HG02885 (cell line): ENCODE results near the gene ATXN2.
"Not testable (repeated sequence)": the region's sequence is repeated elsewhere in the genome, so short reads cannot be mapped to it uniquely, and the experiment has no call there.

Experiments
- ATAC-seq: cut with Tn5 transposase; IDR thresholded peaks from one replicate; pipeline ENCODE4 v1.9.1; 2021; ENCODE audit warnings: mild to moderate bottlenecking; ENCODE audit not compliant: unreplicated experiment, poor library complexity

Gene ATXN2

DNA sequence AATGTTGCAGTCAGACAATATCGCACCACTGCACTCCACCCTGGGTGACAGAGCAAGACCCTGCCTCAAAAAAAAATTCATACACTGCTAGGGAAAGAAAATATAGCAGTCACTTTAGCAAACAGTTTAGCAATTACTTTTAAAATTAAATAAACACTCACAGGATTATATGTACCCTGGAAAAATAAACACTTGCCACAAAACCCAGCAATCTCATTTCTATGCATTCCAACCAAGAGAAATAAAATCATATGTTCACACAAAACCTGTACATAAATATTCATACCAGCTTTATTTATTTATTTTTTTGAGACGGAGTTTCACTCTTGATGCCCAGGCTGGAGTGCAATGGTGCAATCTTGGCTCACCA lies 20.2 kb downstream of the ATXN2 start:
- no peak for ATAC-seq

DNA sequence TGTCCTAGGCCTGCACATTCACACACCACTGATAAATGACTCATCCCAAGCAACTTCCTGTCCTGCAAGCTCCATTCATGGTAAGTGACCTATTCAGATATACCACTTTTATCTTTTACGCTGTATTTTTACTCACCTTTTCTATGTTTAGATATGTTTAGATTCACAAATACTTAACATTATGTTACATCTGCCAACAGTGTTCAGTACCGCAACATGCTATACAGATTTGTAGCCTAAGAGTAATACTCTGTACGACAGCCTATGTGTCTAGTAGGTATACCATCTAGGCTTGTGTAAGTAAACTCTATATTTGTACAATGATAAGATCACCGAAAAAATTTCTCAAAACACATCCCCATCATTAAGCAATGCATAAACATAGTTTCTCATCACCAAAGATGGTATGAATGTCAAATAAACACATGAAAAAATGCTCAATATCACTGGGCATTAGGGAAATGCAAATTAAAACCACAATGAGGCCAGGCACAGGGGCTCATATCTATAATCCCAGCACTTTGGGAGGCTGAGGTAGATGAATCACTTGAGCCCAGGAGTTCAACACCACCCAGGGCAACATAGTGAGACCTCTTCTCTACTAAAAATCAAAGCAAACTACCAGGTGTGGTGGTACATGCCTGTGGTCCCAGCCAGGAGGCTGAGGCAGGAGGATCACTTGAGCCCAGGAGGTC lies 20.7 kb downstream of the ATXN2 start:
- no peak for ATAC-seq

GRCh38 chr12:111574797-111575443 lies 24.2 kb downstream of the ATXN2 start:
- no peak for ATAC-seq

DNA sequence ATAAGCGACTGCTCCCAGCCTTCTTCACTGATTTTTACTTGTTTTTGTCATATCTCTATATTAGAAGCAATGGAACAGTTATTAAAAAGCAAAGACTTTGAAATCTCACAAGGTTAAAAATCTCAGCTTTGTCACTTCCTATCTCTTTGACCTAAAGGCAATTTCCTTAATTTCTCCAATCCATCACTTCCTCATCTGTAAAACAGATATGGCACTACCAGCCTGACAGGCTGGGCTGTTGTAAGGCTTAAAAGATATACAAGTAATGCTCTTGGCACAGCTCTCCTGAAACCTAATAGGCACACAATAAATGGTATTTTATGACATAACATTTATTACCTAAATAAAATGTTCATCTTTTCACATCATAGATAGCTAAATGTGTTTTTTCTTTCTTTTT lies 25.6 kb downstream of the ATXN2 start:
- no peak for ATAC-seq

GRCh38 chr12:111570084-111570961 lies 28.8 kb downstream of the ATXN2 start:
- ATAC-seq: no peak

DNA sequence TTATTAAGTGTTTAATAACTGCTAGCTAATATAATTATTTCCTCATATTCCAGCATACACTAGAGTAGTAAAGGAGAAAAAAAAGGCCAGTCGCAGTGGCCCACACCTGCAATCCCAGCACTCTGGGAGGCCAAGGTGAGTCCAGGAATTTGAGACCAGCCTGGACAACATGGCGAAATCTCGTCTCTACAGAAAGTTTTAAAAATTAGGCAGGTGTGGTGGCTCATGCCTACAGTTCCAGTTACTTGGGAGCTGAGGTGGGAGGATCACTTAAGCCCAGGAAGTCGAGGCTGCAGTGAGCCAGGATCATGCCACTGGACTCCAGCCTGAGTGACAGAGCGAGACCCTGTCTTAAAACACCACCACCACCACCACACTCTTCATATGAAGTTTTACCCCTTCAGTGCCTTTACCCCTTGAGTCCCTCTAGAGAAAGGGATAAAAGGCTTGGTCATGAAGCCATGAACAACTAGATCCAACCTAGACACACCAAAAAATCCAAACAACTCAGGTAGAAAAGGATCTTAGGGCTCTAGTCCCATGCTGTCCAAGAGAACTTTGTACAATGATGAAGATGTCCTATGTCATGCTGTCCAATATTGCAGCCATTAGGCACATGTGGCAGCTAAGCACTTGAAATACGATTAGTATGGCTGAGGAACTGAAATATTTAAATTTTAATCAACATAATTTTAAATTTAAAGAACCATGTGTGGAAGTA lies 29.6 kb downstream of the ATXN2 start:
- no peak for ATAC-seq

GRCh38 chr12:111560844-111561243 lies 38.3 kb downstream of the ATXN2 start:
- not testable (repeated sequence) for ATAC-seq

GRCh38 chr12:111558107-111558376 lies 41.1 kb downstream of the ATXN2 start:
- ATAC-seq: no peak

- no peak for ATAC-seq
These were observed 41.6 kb downstream of the ATXN2 start for GRCh38 chr12:111557271-111558106.

DNA sequence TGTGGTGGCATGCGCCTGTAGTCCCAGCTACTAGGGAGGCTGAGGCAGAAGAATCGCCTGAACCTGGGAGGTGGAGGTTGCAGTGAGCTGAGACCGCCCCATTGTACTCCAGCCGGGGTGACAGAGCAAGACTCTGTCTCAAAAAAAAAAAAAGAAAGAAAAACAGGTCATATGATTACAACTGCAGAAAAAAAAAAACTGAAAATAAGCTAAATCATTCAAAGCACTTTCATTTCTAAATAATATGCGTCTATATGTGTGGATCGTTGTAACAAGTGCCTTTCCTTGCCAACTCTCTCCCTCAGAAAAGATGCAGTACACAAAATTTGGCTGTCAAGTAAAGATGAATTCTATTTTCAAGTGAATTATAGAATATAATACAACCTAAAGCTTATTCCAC lies 42.4 kb downstream of the ATXN2 start:
- no peak for ATAC-seq

GRCh38 chr12:111555313-111555712 lies 43.8 kb downstream of the ATXN2 start:
- ATAC-seq: not testable (repeated sequence)

DNA sequence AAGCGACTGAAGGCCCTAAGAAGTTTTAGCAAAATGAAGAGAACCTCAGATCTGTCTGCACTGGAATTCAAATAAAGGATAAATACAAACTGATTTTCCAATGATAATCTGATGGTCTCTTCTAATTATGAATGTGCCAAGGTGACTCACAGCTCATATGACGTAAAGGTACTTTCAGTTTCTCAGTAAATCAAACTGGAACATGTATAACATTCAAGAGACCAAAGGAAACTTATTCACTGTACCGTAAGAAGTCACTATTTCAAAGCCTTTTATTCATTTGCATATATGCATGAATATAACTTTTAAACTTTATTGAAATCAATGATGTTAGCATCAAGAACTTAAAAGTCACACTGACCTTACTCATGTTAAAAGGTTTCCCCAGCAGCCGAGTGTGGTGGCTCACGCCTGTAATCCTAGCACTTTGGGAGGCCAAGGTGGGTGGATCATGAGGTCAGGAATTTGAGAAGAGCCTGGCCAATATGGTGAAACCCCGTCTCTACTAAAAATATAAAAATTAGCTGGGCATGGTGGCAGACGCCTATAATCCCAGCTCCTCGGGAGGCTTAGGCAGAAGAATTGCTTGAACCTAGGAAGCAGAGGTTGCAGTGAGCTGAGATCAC lies 52.2 kb downstream of the ATXN2 start:
- no peak for ATAC-seq

DNA sequence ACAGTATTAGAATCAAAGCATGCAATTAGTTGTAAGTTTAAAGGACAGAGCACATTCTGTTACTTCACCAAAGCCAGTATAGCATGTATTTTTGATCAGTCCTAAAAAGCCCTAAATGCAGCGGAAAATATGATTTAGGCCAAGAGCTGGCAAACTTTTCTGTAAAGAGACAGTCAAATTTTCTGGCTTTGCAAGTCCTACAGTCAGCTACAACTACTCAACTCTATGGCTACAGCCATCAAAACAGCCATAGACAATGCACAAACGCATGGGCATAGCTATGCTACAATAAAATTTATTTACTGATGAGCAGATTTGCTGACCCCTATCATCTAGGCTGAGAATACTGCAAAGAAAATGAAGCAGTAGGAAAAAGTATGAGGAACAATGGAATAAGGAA lies 52.9 kb downstream of the ATXN2 start:
- ATAC-seq: no peak

- no peak for ATAC-seq
These were observed 55.1 kb downstream of the ATXN2 start for GRCh38 chr12:111544032-111544431.

DNA sequence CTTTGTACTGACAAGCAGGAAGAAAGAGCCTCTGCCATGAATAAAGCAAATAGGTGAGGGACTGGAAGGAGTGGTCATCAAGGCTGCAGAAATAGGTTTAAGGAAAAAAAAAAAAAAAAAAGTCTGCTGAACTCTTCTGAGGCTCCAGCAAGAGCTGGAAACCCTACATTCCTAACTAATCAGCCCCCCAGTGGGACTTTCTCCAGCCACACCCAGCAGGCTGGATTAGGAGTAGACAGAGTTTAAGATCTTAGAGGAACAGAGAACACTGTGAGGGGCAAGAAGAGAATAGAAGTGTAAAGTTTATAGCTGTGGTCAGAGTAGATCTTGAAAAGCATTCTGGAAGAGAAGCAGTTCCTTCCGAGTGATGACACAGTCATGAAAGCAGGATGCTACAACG lies 66.4 kb downstream of the ATXN2 start:
- no peak for ATAC-seq

DNA sequence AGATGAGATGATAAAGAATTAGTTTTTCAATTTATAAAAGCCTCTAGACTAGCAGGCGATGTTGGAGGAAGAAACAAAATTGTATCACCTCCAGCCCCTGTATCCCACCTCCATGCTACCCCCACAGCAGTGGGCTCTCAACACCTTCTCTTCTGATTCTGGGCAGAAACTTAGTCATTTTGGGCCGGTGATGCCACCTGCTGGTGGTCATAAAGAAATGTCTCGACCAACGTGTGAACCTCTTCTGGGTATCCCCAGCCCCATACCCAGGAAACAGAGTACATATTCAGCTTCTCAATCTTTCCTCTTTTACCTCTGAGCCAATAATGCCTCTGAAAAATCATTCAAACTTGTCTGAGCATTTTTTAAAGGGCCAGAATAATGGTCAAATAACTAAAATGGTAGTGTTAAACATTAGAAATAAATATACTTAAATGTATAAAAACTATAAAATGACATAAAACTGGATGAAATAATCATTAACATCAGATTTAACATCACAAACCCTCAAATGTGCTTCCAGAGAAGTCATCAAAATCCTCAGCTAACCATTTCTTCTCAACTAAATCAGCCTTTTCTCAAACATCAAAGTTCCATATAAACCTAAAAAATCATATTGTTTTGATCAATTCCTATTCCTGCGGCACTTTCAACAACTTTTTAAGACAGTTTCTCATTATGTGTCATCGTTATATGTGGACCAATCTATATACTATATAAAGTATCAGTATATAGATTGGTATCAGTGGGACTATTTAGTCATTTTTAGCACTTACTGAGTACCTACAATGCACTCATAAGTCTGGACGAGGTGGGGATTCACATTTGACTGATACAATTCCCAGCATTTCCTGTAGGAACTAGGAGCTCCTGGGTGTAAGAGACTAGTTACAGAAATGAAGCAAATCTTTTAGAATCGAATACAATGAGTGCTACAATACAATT lies 69.4 kb downstream of the ATXN2 start:
- ATAC-seq: no peak

DNA sequence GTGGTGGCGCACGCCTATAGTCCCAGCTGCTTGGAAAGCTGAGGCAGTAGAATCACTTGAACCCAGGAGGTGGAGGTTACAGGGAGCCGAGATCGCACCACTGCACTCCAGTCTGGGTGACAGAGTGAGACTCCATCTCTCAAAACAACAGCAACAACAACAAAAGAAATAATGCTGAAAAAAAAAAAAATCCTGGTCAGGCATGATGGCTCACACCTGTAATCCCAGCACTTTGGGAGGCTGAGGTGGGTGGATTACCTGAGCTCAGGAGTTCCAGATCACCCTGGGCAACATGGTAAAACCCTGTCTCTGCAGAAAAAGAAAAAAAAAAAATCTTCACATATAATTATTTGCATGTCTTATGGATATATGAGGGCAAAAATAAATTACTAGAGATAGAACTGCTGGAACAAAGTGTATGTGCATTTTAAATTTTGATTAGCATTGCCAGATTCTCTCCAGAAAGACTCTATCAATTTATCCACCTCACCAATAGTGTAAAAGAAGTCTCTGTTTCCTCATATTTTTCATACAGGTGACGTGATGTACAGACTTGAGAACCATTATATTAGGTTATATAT lies 75.4 kb downstream of the ATXN2 start:
- no peak for ATAC-seq

- no peak for ATAC-seq
These were observed 77.3 kb downstream of the ATXN2 start for GRCh38 chr12:111521801-111522200.
